ENCODE data around the gene CCDC150.

DNA sequence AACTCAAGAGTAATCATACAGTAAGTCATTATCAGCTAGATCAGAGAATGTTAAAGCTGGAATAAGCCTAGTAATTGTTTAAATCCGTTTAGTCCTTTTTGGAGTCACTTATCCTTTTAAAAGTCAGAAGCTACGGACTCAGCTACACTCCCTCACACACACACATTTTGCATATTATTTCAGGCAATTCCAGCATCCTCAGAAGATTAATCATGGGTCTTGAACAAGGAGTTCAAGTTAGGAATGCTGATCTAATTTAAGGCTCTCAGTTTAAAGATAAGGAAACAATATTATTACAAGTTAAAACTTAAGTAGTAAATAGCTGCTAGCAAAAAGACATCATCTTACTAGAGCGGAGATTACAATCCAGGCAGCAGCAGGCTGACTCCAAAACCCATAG, 85.7 kb downstream of the CCDC150 start:
- no peak for TF ChIP-seq CTCF (conservative IDR thresholded peaks at IDR 0.05)
- TF ChIP-seq ZFX (IDR thresholded peaks at IDR 0.05): no peak

All from C4-2B (cell line).